HepG2 (cell line): Measurements from ENCODE around the gene GADD45B. TPM values are rescaled to one million over a fixed set of nuclear protein-coding genes. Genes with fewer than 3 reads are reported as not detected.
A peak's percentile ranks its signal among the peaks of the same experiment; 100 is the strongest.

Source experiments
- CCDC6 ChIP-seq: sonication (generic); formaldehyde crosslinking; IDR thresholded peaks from 2 replicates; pipeline ENCODE4 v1.8.1; 2022; ENCODE audit warnings: mild to moderate bottlenecking, missing genetic modification reagents, moderate library complexity
- CENPBD1 ChIP-seq: sonication (generic); formaldehyde crosslinking; IDR thresholded peaks from 2 replicates; pipeline ENCODE4 v1.8.0; 2022; ENCODE audit warnings: missing genetic modification reagents, low read depth, mild to moderate bottlenecking, borderline replicate concordance
- HNRNPL ChIP-seq: fragments of 200-400 bp; formaldehyde crosslinking; IDR thresholded peaks from 2 replicates; pipeline ENCODE4 v1.6.1; 2017; ENCODE audit warnings: mild to moderate bottlenecking, low read depth, low read length
- IKZF1 ChIP-seq: fragments of 450-650 bp; IDR thresholded peaks from 2 replicates; pipeline ENCODE4 v1.7.1; 2016
- KLF13 ChIP-seq: sonication (generic); formaldehyde crosslinking; IDR thresholded peaks from 2 replicates; pipeline ENCODE4 v1.4.0; 2020; ENCODE audit warnings: mild to moderate bottlenecking, missing genetic modification reagents
- MEIS1 ChIP-seq: sonication (generic); formaldehyde crosslinking; IDR thresholded peaks from 2 replicates; pipeline ENCODE4 v1.9.0; 2021; ENCODE audit warnings: mild to moderate bottlenecking, missing genetic modification reagents, moderate library complexity, borderline replicate concordance
- MEIS2 ChIP-seq: sonication (generic); formaldehyde crosslinking; IDR thresholded peaks from 2 replicates; pipeline ENCODE4 v1.9.0; 2021; ENCODE audit warnings: mild to moderate bottlenecking, missing genetic modification reagents
- MLLT10 ChIP-seq: sonication (generic); formaldehyde crosslinking; IDR thresholded peaks from 2 replicates; pipeline ENCODE4 v1.4.0; 2020; ENCODE audit warnings: missing genetic modification reagents
- MTF1 ChIP-seq: sonication (generic); formaldehyde crosslinking; IDR thresholded peaks from 2 replicates; pipeline ENCODE4 v1.5.0; 2020; ENCODE audit warnings: missing genetic modification reagents
- NR2C2 ChIP-seq: sonication (generic); formaldehyde crosslinking; IDR thresholded peaks from 2 replicates; pipeline ENCODE4 v1.4.0; 2020; ENCODE audit warnings: missing genetic modification reagents, mild to moderate bottlenecking, moderate library complexity, borderline replicate concordance
- SP4 ChIP-seq: sonication (generic); formaldehyde crosslinking; IDR thresholded peaks from 2 replicates; pipeline ENCODE4 v1.8.1; 2023; ENCODE audit warnings: mild to moderate bottlenecking, missing genetic modification reagents
- ZC3H13 ChIP-seq: sonication (generic); formaldehyde crosslinking; IDR thresholded peaks from 2 replicates; pipeline ENCODE4 v1.8.1; 2023; ENCODE audit warnings: mild to moderate bottlenecking, missing genetic modification reagents, moderate library complexity
- ZMAT3 ChIP-seq: sonication (generic); formaldehyde crosslinking; conservative IDR thresholded peaks from 2 replicates; pipeline ENCODE4 v1.7.0; 2021; ENCODE audit warnings: missing genetic modification reagents
- ZNF280D ChIP-seq: sonication (generic); formaldehyde crosslinking; IDR thresholded peaks from 2 replicates; pipeline ENCODE4 v1.5.1; 2020; ENCODE audit warnings: mild to moderate bottlenecking, missing genetic modification reagents
- ZNF317 ChIP-seq: sonication (generic); formaldehyde crosslinking; IDR thresholded peaks from 2 replicates; pipeline ENCODE4 v1.5.0; 2020; ENCODE audit warnings: mild to moderate bottlenecking, missing genetic modification reagents
- ZNF580 ChIP-seq: IDR thresholded peaks from 2 replicates; pipeline ENCODE4 v1.6.1; 2016; ENCODE audit warnings: low read depth, borderline replicate concordance
- ZNF607 ChIP-seq: sonication (generic); formaldehyde crosslinking; IDR thresholded peaks from 2 replicates; pipeline ENCODE4 v1.5.1; 2020; ENCODE audit warnings: missing genetic modification reagents, mild to moderate bottlenecking, borderline replicate concordance
- ZNF724P ChIP-seq: sonication (generic); formaldehyde crosslinking; IDR thresholded peaks from 2 replicates; pipeline ENCODE4 v1.8.0; 2022; ENCODE audit warnings: missing genetic modification reagents, borderline replicate concordance
- ZNF75D ChIP-seq: sonication (generic); formaldehyde crosslinking; IDR thresholded peaks from 2 replicates; pipeline ENCODE4 v1.8.1; 2023; ENCODE audit warnings: missing genetic modification reagents, mild to moderate bottlenecking, borderline replicate concordance
- ZNF777 ChIP-seq: sonication (generic); formaldehyde crosslinking; IDR thresholded peaks from 2 replicates; pipeline ENCODE4 v1.4.0; 2020; ENCODE audit warnings: missing genetic modification reagents
- polyA plus RNA-seq, 8 experiments: library from polyadenylated mRNA; depleted of rRNA in 3 of 8; stranded (reverse) in 7 of 8; unstranded in 1 of 8; fragments of >200 nt; fragmentation: Illumina TruSeq in 4 of 8; extraction: Trizol in 4 of 8; gene quantifications; 2 replicates each; pipeline versions ENCODE4 v1.2.1 to v1.2.3, GENCODE V29; 2011 to 2016; ENCODE audit warnings: low read depth in 4 of 8, missing spikeins in 1 of 8, mixed read lengths in 1 of 8; ENCODE audit not compliant: insufficient read depth in 1 of 8
- total RNA-seq, 5 experiments: library from RNA; depleted of rRNA; stranded (reverse); fragments of >200 nt; fragmentation: Illumina TruSeq; extraction: Trizol; gene quantifications; 2 replicates each; pipeline ENCODE4 v1.2.3, GENCODE V29; 2016; ENCODE audit warnings: low read depth in 1 of 5
- TF ChIP-seq, protein P1 (sequence below): sonication (generic); formaldehyde crosslinking; IDR thresholded peaks from 2 replicates; pipeline ENCODE4 v1.4.0; 2020; ENCODE audit warnings: missing genetic modification reagents, borderline replicate concordance

Gene GADD45B
- total and polyA plus RNA-seq, 2 of the 13 experiments (the other 11 are each of a cell fraction or from before 2014, with no cell fraction given): 4.6 to 34.1 TPM

DNA sequence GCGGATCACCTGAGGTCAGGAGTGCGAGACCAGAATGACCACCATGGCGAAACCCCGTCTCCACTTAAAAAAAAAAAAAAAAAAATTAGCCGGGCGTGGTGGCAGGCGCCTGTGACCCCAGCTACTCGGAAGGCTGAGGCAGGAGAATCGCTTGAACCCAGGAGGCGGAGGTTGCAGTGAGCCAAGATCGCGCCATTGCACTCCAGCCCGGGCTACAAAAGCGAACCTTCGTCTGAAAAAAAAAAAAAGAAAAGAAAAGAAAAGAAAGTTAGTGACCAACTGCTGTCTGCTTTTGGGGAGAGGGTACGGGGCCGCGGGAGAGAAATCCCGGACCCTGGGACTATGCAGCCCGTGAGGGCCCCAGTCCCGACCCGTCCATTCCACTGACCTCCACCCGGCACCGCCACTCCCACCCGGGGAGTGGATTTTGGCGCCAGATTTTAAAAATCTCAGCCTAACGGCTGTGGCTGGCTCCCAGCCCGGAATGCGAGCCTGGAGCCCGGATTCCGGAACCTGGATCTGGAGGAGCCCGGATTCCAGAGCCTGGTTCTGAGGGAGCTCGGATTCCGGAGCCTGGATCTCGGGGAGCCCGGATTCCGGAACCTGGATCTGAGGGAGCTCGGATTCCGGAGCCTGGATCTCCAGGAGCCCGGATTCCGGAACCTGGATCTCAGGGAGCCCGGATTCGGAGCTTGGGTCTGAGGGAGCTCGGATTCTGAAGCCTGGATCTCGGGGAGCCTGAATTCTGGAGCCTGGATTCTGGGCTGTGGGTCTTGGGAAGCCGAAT is 13.1 kb upstream of the GADD45B start (continued):
- TF ChIP-seq, protein P1, sequence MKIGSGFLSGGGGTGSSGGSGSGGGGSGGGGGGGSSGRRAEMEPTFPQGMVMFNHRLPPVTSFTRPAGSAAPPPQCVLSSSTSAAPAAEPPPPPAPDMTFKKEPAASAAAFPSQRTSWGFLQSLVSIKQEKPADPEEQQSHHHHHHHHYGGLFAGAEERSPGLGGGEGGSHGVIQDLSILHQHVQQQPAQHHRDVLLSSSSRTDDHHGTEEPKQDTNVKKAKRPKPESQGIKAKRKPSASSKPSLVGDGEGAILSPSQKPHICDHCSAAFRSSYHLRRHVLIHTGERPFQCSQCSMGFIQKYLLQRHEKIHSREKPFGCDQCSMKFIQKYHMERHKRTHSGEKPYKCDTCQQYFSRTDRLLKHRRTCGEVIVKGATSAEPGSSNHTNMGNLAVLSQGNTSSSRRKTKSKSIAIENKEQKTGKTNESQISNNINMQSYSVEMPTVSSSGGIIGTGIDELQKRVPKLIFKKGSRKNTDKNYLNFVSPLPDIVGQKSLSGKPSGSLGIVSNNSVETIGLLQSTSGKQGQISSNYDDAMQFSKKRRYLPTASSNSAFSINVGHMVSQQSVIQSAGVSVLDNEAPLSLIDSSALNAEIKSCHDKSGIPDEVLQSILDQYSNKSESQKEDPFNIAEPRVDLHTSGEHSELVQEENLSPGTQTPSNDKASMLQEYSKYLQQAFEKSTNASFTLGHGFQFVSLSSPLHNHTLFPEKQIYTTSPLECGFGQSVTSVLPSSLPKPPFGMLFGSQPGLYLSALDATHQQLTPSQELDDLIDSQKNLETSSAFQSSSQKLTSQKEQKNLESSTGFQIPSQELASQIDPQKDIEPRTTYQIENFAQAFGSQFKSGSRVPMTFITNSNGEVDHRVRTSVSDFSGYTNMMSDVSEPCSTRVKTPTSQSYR (CRISPR knock-in tag): no peak
- TF ChIP-seq MEIS1 (CRISPR knock-in tag): peak; percentile 48; the same call in 1 of the 2 replicates
- TF ChIP-seq ZNF280D (CRISPR knock-in tag): peak; percentile 76
- peak; percentile 82 for TF ChIP-seq ZNF317 (CRISPR knock-in tag)
- 0 out of 2 replicates have a peak, but pooled peaks have one; percentile 46 for TF ChIP-seq MTF1
- TF ChIP-seq MEIS2 (CRISPR knock-in tag): peak; percentile 78
- peak; percentile 76; the same call in 1 of the 2 replicates for TF ChIP-seq ZNF75D (CRISPR knock-in tag)
- TF ChIP-seq CCDC6 (CRISPR knock-in tag): peak; percentile 85
- TF ChIP-seq KLF13 (CRISPR knock-in tag): no peak
- TF ChIP-seq ZMAT3 (CRISPR knock-in tag): no peak
- TF ChIP-seq NR2C2: peak; percentile 62; the same call in 1 of the 2 replicates
- TF ChIP-seq ZNF580 (CRISPR knock-in tag): peak; percentile 55; the same call in 1 of the 2 replicates
- 0 out of 2 replicates have a peak, but pooled peaks have one; percentile 29 for TF ChIP-seq ZC3H13 (CRISPR knock-in tag)
- TF ChIP-seq CENPBD1 (CRISPR knock-in tag): no peak
- peak; percentile 71; the same call in 1 of the 2 replicates for TF ChIP-seq HNRNPL
- TF ChIP-seq IKZF1: no peak
- peak; percentile 61 for TF ChIP-seq SP4
- no peak for TF ChIP-seq MLLT10
- peak; percentile 38; the same call in 1 of the 2 replicates for TF ChIP-seq ZNF607 (CRISPR knock-in tag)
- TF ChIP-seq ZNF777 (CRISPR knock-in tag): 0 out of 2 replicates have a peak, but pooled peaks have one; percentile 44
- peak; percentile 56; the same call in 1 of the 2 replicates for TF ChIP-seq ZNF724P
